Testis (tissue), 3 donors: Measurements from ENCODE around the gene PGA5. TPM values are rescaled to one million over a fixed set of nuclear protein-coding genes. Genes with fewer than 3 reads are reported as not detected.
"Not testable (repeated sequence)": the region's sequence is repeated elsewhere in the genome, so short reads cannot be mapped to it uniquely, and the experiment has no call there.

Experiments
- DNase-seq: peaks from one replicate; pipeline ENCODE4 v3.0.0-alpha.2; 2019
- H3K27ac ChIP-seq, 2 donors: fragments of 200-600 bp; sonication (generic); one replicate each; pipeline ENCODE4 v1.5.1; 2019
- H3K27me3 ChIP-seq: fragments of 200-600 bp; sonication (generic); one replicate; pipeline ENCODE4 v1.5.1; 2019
- H3K36me3 ChIP-seq: fragments of 200-600 bp; sonication (generic); one replicate; pipeline ENCODE4 v1.5.1; 2017; ENCODE audit warnings: low read depth; ENCODE audit errors: missing control alignments
- H3K4me1 ChIP-seq: fragments of 200-600 bp; sonication (generic); one replicate; pipeline ENCODE4 v1.5.1; 2019
- H3K4me3 ChIP-seq, 2 donors: fragments of 200-600 bp; sonication (generic); one replicate each; pipeline ENCODE4 v1.5.1; 2017 to 2019
- H3K9me3 ChIP-seq: fragments of 200-600 bp; sonication (generic); one replicate; pipeline ENCODE4 v1.5.1; 2017
- WGBS, 2 donors: methylation state at CpG; one replicate each; pipeline ENCODE4 v1.1.5; 2018; 5-methylcytosine and 5-hydroxymethylcytosine counted together
- intact Hi-C: fragments of 100-400 bp; cut with DNase I; formaldehyde crosslinking; loops from one replicate; pipeline ENCODE4 v1.15.1; 2023; ENCODE audit warnings: low total_unique reads
- polyA plus RNA-seq: library from polyadenylated mRNA; stranded (reverse); fragments of 350-450 nt; fragmentation: Illumina TruSeq; extraction: RNeasy Lipid Tissue Mini Kit (QIAGEN cat#74804); gene quantifications from one replicate; pipeline ENCODE4 v1.2.3, GENCODE V29; 2014; ENCODE audit warnings: low read depth, low replicate concordance; ENCODE audit not compliant: insufficient read depth
- total RNA-seq, 2 donors: library from RNA; depleted of rRNA; stranded (reverse); fragments of >200 nt; gene quantifications; one replicate each; pipeline ENCODE4 v1.2.3, GENCODE V29; 2016

The PGA5 gene
- total and polyA plus RNA-seq, 3 donors from 2014 or later: 0.39 to 1.5 (median 0.43) TPM

DNA sequence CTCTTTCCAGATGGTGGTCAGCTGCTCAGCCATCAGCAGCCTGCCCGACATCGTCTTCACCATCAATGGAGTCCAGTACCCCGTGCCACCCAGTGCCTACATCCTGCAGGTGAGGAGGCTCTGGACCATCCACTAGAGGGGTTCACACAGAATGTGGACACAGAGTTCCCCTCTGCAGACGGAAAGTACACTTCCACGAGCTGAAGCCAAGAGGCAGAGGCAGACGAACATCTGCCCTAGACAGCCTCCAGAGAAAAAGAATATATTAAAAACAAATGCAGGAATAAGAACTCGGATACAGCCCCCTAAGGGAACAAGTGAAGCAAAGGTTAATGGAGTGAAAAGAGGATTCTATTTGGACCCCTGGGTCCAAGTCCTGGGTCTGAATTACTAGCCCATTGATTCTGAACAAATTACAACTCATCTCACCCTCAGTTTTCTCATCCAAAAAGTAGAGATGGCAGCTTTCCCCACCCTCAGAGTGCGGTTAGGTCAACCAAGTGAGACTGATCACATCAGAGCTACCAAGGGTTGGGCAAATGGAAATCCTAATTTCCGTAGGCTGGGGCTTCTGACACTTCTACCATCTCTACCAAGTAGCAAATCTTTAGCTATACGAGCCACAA lies 29.5 kb upstream of the PGA5 start:
- H3K27me3 ChIP-seq, DNase-seq, intact Hi-C loops, H3K36me3 ChIP-seq, H3K9me3 ChIP-seq, H3K27ac ChIP-seq, H3K4me3 ChIP-seq, H3K4me1 ChIP-seq: not testable (repeated sequence)
- WGBS, 2 donors: 65 to 67% methylated on average over 4 to 7 of the region's 10 CpGs

DNA sequence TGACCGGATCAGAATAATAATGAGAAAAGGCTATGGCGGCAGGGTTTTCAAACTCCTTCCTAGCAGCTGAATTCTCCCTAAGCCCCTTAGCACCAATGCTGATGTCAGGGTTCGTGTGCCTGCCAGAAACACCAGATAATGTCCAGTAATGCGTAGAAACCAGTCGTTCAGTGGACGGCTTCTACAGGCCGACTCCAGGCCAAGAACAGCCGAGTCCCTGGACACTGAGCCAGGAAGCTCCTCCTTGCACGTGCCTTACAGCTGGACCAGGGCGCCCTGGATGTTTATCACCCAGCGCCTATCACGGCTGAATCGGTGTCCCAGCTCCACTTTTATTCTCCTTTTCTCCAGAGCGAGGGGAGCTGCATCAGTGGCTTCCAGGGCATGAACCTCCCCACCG lies 28.8 kb upstream of the PGA5 start:
- intact Hi-C loops, H3K27ac ChIP-seq, H3K27me3 ChIP-seq, H3K4me3 ChIP-seq, H3K4me1 ChIP-seq, H3K9me3 ChIP-seq, H3K36me3 ChIP-seq, DNase-seq: not testable (repeated sequence)
- WGBS, 2 donors: no CpG with 5 or more reads among the region's 15 CpGs

DNA sequence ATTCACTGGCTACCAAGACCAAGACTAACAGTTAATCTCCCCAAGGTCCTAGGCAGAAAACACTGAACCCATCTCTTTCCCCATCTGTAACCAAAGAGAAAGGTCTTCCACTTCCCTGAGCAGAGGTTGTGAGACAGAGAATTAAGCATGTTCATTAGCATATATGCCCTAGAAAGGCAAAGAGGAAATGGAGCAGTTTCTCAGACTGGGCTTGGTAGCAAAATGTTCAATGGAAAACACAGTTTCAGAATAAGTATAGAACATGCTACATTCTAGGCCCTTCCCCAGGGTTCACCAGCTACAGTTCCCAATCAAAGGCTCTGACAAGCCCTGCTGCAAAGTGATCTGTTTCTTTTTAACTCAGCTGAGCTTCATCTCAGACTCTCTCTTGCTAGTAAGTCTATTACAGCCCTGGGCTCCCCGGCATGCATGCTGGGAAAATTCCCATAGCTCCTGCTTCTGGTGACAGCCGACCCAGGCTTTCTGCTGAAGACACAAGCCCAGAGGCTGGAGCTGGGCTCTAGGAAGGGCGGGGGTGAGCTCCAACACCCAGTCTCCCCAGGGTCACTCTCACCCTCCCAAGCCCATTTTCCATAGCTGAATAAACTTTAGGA lies 27.2 kb upstream of the PGA5 start:
- not testable (repeated sequence) for H3K27me3 ChIP-seq

DNA sequence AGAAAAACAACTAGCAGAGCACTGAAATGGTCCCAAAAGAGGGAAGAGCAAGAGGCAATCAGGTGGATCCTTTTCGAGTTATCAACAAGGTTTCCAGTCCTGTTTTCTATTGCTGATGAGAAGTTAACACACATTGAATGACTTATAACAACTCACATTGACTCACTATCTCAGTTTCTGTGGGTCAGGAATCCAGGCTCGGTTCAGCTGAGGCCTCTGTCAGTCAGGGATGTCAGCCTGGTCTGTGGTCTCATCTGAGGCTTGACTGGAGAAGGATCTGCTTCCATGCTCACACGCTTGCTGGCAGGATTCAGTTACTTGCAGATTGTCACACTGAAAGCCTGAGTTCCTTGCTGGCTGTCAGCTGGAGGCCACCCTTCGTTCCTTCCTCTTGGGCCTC lies 22.7 kb upstream of the PGA5 start:
- H3K4me1 ChIP-seq, H3K27me3 ChIP-seq, H3K27ac ChIP-seq, DNase-seq, H3K4me3 ChIP-seq, intact Hi-C loops, H3K36me3 ChIP-seq, H3K9me3 ChIP-seq: not testable (repeated sequence)
- no CpG with 5 or more reads among the region's 4 CpGs for WGBS, 2 donors

More for the DNA sequence above, 27.2 kb upstream of the PGA5 start:
- H3K4me1 ChIP-seq, H3K4me3 ChIP-seq, H3K36me3 ChIP-seq, intact Hi-C loops, H3K27ac ChIP-seq, H3K9me3 ChIP-seq, DNase-seq: not testable (repeated sequence)
- no CpG with 5 or more reads among the region's 3 CpGs for WGBS, 2 donors

DNA sequence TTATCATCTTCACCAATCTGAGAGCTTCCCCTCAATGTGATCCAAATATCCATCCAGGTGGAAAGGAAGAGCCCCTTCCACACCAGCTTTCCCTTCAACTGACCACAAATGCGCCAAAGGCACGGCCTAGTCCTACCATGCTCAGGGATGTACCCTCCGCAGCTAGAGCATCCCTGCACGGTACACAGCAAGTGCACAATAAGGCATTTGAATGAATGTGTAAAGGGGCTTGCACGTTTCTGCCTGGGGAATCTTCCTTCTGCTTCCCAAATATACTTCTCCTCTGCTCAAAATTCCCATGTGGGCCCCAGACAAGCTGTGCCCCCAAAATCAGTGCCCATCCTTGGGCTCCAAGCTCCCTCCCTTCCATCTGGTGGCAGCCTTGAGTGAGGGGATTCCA lies 22.0 kb upstream of the PGA5 start:
- DNase-seq, H3K27ac ChIP-seq, H3K27me3 ChIP-seq, H3K4me3 ChIP-seq, intact Hi-C loops, H3K9me3 ChIP-seq, H3K36me3 ChIP-seq, H3K4me1 ChIP-seq: not testable (repeated sequence)
- WGBS, 2 donors: 94 to 96% methylated on average over 3 to 5 of the region's 5 CpGs

DNA sequence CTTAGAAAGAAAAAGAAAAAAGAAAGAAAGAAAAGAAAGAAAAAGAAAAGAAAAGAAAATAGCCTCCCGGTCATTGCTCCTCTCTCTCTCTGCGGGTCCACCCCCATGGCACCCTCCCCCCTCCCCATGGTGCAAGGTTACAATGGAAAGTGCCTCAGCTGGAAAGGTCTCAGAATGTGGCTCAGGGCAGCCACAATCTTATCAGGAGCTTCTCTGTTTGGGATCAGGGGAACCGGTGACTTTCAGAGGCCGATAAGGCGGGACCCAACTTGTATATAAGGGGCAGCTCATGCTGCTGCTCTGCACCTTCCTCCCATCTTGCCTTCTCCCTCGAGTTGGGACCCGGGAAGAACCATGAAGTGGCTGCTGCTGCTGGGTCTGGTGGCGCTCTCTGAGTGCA lies 18.9 kb upstream of the PGA5 start, which contains the start of gene PGA4:
PGA4 (plus strand) TSS at position 301 of the 400 bp plus-strand sequence; CDS start at position 355, 54 bp downstream.
- H3K27ac ChIP-seq, intact Hi-C loops, H3K4me1 ChIP-seq, H3K9me3 ChIP-seq, H3K27me3 ChIP-seq, H3K4me3 ChIP-seq, H3K36me3 ChIP-seq, DNase-seq: not testable (repeated sequence)
- WGBS, 2 donors: no CpG with 5 or more reads among the region's 8 CpGs

DNA sequence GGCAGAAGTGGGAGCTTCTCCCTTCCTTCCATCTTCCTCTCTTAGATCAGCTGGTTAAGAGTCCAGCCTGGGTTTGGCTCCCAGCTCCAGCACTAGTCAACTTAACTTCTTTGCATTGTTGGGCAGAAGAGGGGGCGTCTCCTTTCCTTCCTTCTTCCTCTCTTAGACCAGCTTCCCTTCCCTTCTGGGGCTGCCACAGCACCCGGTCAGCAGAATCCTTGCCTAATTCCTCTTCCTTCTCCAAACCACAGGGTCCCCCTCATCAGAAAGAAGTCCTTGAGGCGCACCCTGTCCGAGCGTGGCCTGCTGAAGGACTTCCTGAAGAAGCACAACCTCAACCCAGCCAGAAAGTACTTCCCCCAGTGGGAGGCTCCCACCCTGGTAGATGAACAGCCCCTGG lies 18.3 kb upstream of the PGA5 start:
- H3K36me3 ChIP-seq, H3K9me3 ChIP-seq, intact Hi-C loops, H3K4me1 ChIP-seq, DNase-seq, H3K27me3 ChIP-seq, H3K27ac ChIP-seq, H3K4me3 ChIP-seq: not testable (repeated sequence)
- WGBS, 2 donors: no CpG with 5 or more reads among the region's 5 CpGs

DNA sequence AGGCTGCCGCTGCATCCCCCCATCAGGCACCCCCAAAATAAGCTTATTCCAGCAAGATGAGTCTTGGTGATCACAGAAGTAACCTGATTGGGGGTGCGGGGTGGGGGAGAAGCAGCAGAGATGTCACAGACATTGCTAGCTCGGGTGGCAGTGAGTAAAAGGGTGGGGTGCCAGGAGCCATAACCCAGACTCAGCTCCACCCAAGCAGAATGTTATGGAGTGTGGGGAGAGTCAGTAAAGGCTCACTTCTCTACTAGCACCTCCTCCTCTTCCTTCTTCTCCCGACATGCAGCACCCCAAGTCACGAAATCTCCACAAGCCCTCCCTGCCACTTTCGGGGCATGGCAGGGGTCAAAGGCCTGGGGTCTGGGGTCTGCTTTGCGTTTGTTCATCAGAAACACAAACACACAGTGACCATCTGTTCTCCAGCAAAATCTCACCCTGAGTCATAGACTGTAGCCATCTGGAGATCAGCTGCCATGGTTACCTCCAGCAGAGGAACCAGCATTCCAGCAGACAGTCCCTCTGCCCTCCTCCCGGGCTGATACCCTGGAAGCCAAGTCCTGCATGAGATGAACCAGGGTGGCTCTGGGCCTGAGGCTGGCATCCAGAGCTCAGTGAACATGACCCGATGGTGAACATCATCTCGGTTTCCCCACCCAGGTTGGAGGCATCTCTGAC lies 14.4 kb upstream of the PGA5 start:
- DNase-seq, H3K36me3 ChIP-seq, H3K27me3 ChIP-seq, H3K4me3 ChIP-seq, H3K4me1 ChIP-seq, intact Hi-C loops, H3K9me3 ChIP-seq, H3K27ac ChIP-seq: not testable (repeated sequence)
- no CpG with 5 or more reads among the region's 10 CpGs for WGBS, 2 donors

DNA sequence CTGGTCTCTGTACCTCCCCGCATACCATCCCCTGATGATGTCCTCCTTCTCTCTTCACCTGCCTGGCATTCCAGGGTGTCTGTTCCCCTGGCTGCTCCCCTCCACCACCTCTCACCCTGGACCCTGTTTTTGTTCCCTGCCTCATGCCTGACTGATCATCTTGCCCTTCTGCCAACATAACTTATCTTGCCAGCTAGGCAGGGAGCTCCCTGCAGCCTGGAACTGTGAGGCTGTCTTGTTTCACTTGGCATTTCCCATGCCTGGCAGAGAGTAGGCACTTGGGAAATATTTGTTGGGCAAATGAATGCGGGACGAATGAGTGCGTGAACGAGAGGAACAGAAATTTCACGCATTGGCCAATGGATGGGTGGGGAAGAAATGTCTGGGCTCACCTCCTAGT lies 11.5 kb upstream of the PGA5 start:
- H3K27ac ChIP-seq, DNase-seq, H3K36me3 ChIP-seq, H3K27me3 ChIP-seq, intact Hi-C loops, H3K9me3 ChIP-seq, H3K4me1 ChIP-seq, H3K4me3 ChIP-seq: not testable (repeated sequence)
- no CpG with 5 or more reads among the region's 6 CpGs for WGBS, 2 donors

DNA sequence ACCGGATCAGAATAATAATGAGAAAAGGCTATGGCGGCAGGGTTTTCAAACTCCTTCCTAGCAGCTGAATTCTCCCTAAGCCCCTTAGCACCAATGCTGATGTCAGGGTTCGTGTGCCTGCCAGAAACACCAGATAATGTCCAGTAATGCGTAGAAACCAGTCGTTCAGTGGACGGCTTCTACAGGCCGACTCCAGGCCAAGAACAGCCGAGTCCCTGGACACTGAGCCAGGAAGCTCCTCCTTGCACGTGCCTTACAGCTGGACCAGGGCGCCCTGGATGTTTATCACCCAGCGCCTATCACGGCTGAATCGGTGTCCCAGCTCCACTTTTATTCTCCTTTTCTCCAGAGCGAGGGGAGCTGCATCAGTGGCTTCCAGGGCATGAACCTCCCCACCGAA lies 9.9 kb upstream of the PGA5 start:
- H3K27me3 ChIP-seq, intact Hi-C loops: not testable (repeated sequence)

DNA sequence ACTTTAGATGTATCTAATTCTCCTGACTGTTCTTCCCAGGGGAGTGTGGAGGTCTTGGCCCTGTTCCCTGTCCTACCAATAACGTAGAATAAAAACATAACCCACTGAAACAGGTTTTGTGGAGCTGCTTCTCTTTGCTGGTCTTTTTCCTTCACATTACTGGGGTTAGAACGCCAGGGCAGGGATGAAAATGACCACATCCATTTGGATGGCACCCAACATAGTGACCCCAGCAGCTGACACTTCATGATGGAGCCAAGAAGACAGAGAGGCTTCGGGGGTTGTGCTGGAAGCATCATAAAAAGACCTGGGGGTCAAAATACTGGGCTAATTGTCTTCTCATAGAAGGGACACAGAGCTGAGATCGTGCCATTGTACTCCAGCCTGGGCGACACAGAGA lies 9.4 kb upstream of the PGA5 start:
- WGBS, 2 donors: no CpG with 5 or more reads among the region's 5 CpGs
- H3K27me3 ChIP-seq, H3K36me3 ChIP-seq, H3K4me1 ChIP-seq, H3K4me3 ChIP-seq, DNase-seq, H3K9me3 ChIP-seq, H3K27ac ChIP-seq, intact Hi-C loops: not testable (repeated sequence)

More for the DNA sequence above, 9.9 kb upstream of the PGA5 start:
- not testable (repeated sequence) for DNase-seq, H3K9me3 ChIP-seq, H3K27ac ChIP-seq, H3K4me3 ChIP-seq, H3K36me3 ChIP-seq, H3K4me1 ChIP-seq
- WGBS, 2 donors: no CpG with 5 or more reads among the region's 15 CpGs

DNA sequence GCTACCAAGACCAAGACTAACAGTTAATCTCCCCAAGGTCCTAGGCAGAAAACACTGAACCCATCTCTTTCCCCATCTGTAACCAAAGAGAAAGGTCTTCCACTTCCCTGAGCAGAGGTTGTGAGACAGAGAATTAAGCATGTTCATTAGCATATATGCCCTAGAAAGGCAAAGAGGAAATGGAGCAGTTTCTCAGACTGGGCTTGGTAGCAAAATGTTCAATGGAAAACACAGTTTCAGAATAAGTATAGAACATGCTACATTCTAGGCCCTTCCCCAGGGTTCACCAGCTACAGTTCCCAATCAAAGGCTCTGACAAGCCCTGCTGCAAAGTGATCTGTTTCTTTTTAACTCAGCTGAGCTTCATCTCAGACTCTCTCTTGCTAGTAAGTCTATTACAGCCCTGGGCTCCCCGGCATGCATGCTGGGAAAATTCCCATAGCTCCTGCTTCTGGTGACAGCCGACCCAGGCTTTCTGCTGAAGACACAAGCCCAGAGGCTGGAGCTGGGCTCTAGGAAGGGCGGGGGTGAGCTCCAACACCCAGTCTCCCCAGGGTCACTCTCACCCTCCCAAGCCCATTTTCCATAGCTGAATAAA lies 8.3 kb upstream of the PGA5 start:
- intact Hi-C loops, H3K27ac ChIP-seq, H3K27me3 ChIP-seq, H3K4me3 ChIP-seq, H3K36me3 ChIP-seq, DNase-seq, H3K9me3 ChIP-seq, H3K4me1 ChIP-seq: not testable (repeated sequence)
- no CpG with 5 or more reads among the region's 3 CpGs for WGBS, 2 donors
